Liver (tissue), 9 donors: Measurements from ENCODE around the gene TPM4. TPM values are rescaled to one million over a fixed set of nuclear protein-coding genes. Genes with fewer than 3 reads are reported as not detected.

Experiments used
- DNase-seq: peaks from one replicate; pipeline ENCODE4 v3.0.0-alpha.2; 2017; ENCODE audit warnings: low spot score
- H3K27ac ChIP-seq, 2 donors: one replicate each; pipeline ENCODE4 v1.7.0; 2013; ENCODE audit warnings: inconsistent platforms in 2 of 2, low read length in 2 of 2, control low read depth in 1 of 2, low read depth in 1 of 2, mild to moderate bottlenecking in 1 of 2
- H3K27me3 ChIP-seq, 4 donors: one replicate each; pipeline versions ENCODE4 v1.6.1 to v1.7.0; 2013; ENCODE audit warnings: low read length in 3 of 4, inconsistent platforms in 1 of 4, mild to moderate bottlenecking in 1 of 4, moderate library complexity in 1 of 4; ENCODE audit not compliant: control insufficient read depth in 4 of 4, insufficient read depth in 4 of 4
- H3K36me3 ChIP-seq, 4 donors: one replicate each; pipeline versions ENCODE4 v1.6.1 to v1.7.0; 2013; ENCODE audit warnings: low read length in 3 of 4, mild to moderate bottlenecking in 3 of 4, low read depth in 1 of 4, moderate library complexity in 1 of 4; ENCODE audit not compliant: control insufficient read depth in 4 of 4, insufficient read depth in 3 of 4
- H3K4me1 ChIP-seq, 4 donors: one replicate each; pipeline versions ENCODE4 v1.6.1 to v1.7.0; 2013; ENCODE audit warnings: low read length in 3 of 4, mild to moderate bottlenecking in 3 of 4, moderate library complexity in 1 of 4; ENCODE audit not compliant: control insufficient read depth in 4 of 4, insufficient read depth in 4 of 4
- H3K4me3 ChIP-seq, 3 donors: one replicate each; pipeline versions ENCODE4 v1.6.1 to v1.7.0; 2013; ENCODE audit warnings: low read length in 3 of 3, control low read depth in 1 of 3, low read depth in 1 of 3, mild to moderate bottlenecking in 1 of 3
- H3K9ac ChIP-seq, 2 donors: one replicate each; pipeline ENCODE4 v1.7.0; 2013; ENCODE audit warnings: low read length in 2 of 2, mild to moderate bottlenecking in 2 of 2, moderate library complexity in 2 of 2, control low read depth in 1 of 2, low read depth in 1 of 2
- H3K9me3 ChIP-seq, 4 donors: one replicate each; pipeline versions ENCODE4 v1.6.1 to v1.7.0; 2013; ENCODE audit warnings: low read length in 3 of 4; ENCODE audit not compliant: control insufficient read depth in 4 of 4
- EGR1 ChIP-seq, 2 donors: IDR thresholded peaks; 2 replicates each; pipeline ENCODE4 v1.6.1; 2016 to 2018; ENCODE audit warnings: antibody characterized with exemption in 2 of 2, low read depth in 2 of 2
- FOXA1 ChIP-seq: IDR thresholded peaks from 2 replicates; pipeline ENCODE4 v1.6.1; 2016; ENCODE audit warnings: antibody characterized with exemption
- FOXA2 ChIP-seq: IDR thresholded peaks from 2 replicates; pipeline ENCODE4 v1.6.1; 2016; ENCODE audit warnings: antibody characterized with exemption
- GABPA ChIP-seq, 2 donors: IDR thresholded peaks in 1 of 2; conservative IDR thresholded peaks in 1 of 2; 2 replicates each; pipeline ENCODE4 v1.6.1; 2016; ENCODE audit warnings: antibody characterized with exemption in 2 of 2, mild to moderate bottlenecking in 1 of 2, moderate library complexity in 1 of 2
- HNF4A ChIP-seq, 2 donors: conservative IDR thresholded peaks; 2 replicates each; pipeline ENCODE4 v1.6.1; 2016; ENCODE audit warnings: antibody characterized with exemption in 2 of 2, mild to moderate bottlenecking in 2 of 2
- HNF4G ChIP-seq: IDR thresholded peaks from 2 replicates; pipeline ENCODE4 v1.6.1; 2016; ENCODE audit warnings: antibody characterized with exemption
- JUND ChIP-seq, 2 donors: IDR thresholded peaks; 2 replicates each; pipeline ENCODE4 v1.6.1; 2016; ENCODE audit warnings: antibody characterized with exemption in 2 of 2
- MAX ChIP-seq: IDR thresholded peaks from 2 replicates; pipeline ENCODE4 v1.6.1; 2016; ENCODE audit warnings: antibody characterized with exemption
- NR2F2 ChIP-seq: IDR thresholded peaks from 2 replicates; pipeline ENCODE4 v1.6.1; 2016; ENCODE audit warnings: antibody characterized with exemption
- RAD21 ChIP-seq, 2 donors: IDR thresholded peaks; 2 replicates each; pipeline ENCODE4 v1.6.1; 2016; ENCODE audit warnings: antibody characterized with exemption in 2 of 2, mild to moderate bottlenecking in 2 of 2
- REST ChIP-seq: IDR thresholded peaks from 2 replicates; pipeline ENCODE4 v1.6.1; 2016; ENCODE audit warnings: antibody characterized with exemption, mild to moderate bottlenecking
- RXRA ChIP-seq, 2 donors: IDR thresholded peaks; 2 replicates each; pipeline ENCODE4 v1.6.1; 2017 to 2018; ENCODE audit warnings: antibody characterized with exemption in 2 of 2, mild to moderate bottlenecking in 1 of 2
- SP1 ChIP-seq: IDR thresholded peaks from 2 replicates; pipeline ENCODE4 v1.6.1; 2018; ENCODE audit warnings: antibody characterized with exemption, mild to moderate bottlenecking
- TAF1 ChIP-seq: conservative IDR thresholded peaks from 2 replicates; pipeline ENCODE4 v1.6.1; 2016; ENCODE audit warnings: antibody characterized with exemption, mild to moderate bottlenecking
- YY1 ChIP-seq: IDR thresholded peaks from 2 replicates; pipeline ENCODE4 v1.6.1; 2016; ENCODE audit warnings: antibody characterized with exemption, mild to moderate bottlenecking
- WGBS: extraction: QIAGEN DNeasy Blood & Tissue Kit; methylation state at CpG from one replicate; pipeline ENCODE4 v1.1.7; 2013; 5-methylcytosine and 5-hydroxymethylcytosine counted together
- polyA plus RNA-seq, 2 donors: library from polyadenylated mRNA; stranded (reverse) in 1 of 2; unstranded in 1 of 2; fragments of 200-250 nt in 1 of 2; fragments of >200 nt in 1 of 2; fragmentation: Nextera tagmentation in 1 of 2; extraction: Ambion mirVana in 1 of 2; gene quantifications; one replicate each; pipeline versions ENCODE4 v1.2.1 to v1.2.3, GENCODE V29; 2013 to 2015
- total RNA-seq, 2 donors: library from RNA; depleted of rRNA; stranded (reverse); fragments of >200 nt; gene quantifications; one replicate each; pipeline ENCODE4 v1.2.3, GENCODE V29; 2014
- TF ChIP-seq, protein P1 (sequence below): IDR thresholded peaks from 2 replicates; pipeline ENCODE4 v1.6.1; 2016; ENCODE audit warnings: antibody characterized with exemption
- TF ChIP-seq, protein P2 (sequence below): fragments of 150-350 bp; IDR thresholded peaks from 2 replicates; pipeline ENCODE4 v1.5.1; 2017; ENCODE audit warnings: improper control_type of control experiment, low read depth, low read length; ENCODE audit not compliant: missing input control
- TF ChIP-seq, protein P3 (sequence below): IDR thresholded peaks from 2 replicates; pipeline ENCODE4 v1.6.1; 2016; ENCODE audit warnings: antibody characterized with exemption
- donor health status: healthy.
- donor health status: healthy.
- donor health status: healthy.
- donor health status: healthy.
- donor health status: healthy.

Gene TPM4
- total and polyA plus RNA-seq, 4 donors = 19.8 to 59.9 (median 43.4) TPM

- no peak for DNase-seq
- Histone ChIP-seq H3K27ac (no peak overlapping the region), H3K4me1 (peaks cover 0 to 3% (median 0%) of the 10 kb centered on the region in 4 donors), H3K9ac (no peak overlapping the region), H3K4me3 (no peak overlapping the region), H3K9me3 (no peaks in the 10 kb centered on the region), H3K36me3 (no peaks in the 10 kb centered on the region), H3K27me3 (no peaks in the 10 kb centered on the region)
- 91% methylated on average over 10 of the region's 10 CpGs for WGBS
- TF ChIP-seq NR2F2 = no peak
- no peak for TF ChIP-seq TAF1
- TF ChIP-seq, protein P1, sequence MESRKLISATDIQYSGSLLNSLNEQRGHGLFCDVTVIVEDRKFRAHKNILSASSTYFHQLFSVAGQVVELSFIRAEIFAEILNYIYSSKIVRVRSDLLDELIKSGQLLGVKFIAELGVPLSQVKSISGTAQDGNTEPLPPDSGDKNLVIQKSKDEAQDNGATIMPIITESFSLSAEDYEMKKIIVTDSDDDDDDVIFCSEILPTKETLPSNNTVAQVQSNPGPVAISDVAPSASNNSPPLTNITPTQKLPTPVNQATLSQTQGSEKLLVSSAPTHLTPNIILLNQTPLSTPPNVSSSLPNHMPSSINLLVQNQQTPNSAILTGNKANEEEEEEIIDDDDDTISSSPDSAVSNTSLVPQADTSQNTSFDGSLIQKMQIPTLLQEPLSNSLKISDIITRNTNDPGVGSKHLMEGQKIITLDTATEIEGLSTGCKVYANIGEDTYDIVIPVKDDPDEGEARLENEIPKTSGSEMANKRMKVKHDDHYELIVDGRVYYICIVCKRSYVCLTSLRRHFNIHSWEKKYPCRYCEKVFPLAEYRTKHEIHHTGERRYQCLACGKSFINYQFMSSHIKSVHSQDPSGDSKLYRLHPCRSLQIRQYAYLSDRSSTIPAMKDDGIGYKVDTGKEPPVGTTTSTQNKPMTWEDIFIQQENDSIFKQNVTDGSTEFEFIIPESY = no peak
- no peak for TF ChIP-seq YY1
- no peak for TF ChIP-seq HNF4A (conservative IDR thresholded peaks at IDR 0.05)
- no peak for TF ChIP-seq JUND (IDR thresholded peaks at IDR 0.05)
- TF ChIP-seq RXRA (IDR thresholded peaks at IDR 0.05) = no peak
- no peak for TF ChIP-seq HNF4G
- no peak for TF ChIP-seq RAD21 (IDR thresholded peaks at IDR 0.05)
- TF ChIP-seq FOXA2 = no peak
- no peak for TF ChIP-seq REST
- no peak for TF ChIP-seq MAX
- no peak for TF ChIP-seq SP1
- TF ChIP-seq FOXA1 = no peak
- TF ChIP-seq GABPA (IDR thresholded peaks at IDR 0.05 in 1 of 2, conservative IDR thresholded peaks at IDR 0.05 in 1 of 2) = no peak
- TF ChIP-seq, protein P2, sequence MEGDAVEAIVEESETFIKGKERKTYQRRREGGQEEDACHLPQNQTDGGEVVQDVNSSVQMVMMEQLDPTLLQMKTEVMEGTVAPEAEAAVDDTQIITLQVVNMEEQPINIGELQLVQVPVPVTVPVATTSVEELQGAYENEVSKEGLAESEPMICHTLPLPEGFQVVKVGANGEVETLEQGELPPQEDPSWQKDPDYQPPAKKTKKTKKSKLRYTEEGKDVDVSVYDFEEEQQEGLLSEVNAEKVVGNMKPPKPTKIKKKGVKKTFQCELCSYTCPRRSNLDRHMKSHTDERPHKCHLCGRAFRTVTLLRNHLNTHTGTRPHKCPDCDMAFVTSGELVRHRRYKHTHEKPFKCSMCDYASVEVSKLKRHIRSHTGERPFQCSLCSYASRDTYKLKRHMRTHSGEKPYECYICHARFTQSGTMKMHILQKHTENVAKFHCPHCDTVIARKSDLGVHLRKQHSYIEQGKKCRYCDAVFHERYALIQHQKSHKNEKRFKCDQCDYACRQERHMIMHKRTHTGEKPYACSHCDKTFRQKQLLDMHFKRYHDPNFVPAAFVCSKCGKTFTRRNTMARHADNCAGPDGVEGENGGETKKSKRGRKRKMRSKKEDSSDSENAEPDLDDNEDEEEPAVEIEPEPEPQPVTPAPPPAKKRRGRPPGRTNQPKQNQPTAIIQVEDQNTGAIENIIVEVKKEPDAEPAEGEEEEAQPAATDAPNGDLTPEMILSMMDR = no peak
Observed at GRCh38 chr19:16036397-16036925, 39.8 kb upstream of the TPM4 start.

DNA sequence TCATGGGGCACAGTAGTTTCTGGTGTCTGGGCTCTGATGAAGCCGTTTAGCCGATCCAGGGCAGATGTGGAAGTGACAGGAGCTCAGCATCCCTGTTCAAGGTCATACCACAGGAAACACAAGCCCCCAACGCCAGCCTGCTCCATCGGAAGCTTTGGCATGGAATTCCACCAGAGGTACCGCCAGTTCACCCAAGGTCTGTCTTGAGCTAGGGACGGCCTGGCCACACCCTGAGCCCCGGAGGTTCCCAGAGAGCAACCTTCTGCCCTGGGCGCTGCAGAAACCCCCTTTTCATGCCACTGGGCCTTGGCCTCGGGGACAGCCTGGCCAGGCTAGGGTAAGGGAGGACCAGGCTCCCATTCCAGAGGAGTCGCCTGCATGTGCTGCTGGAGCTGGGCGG, 39.4 kb upstream of the TPM4 start:
- Histone ChIP-seq H3K36me3 (no peaks in the 10 kb centered on the region), H3K27me3 (no peaks in the 10 kb centered on the region), H3K4me3 (no peak overlapping the region), H3K4me1 (peaks cover 0 to 7% (median 3%) of the 10 kb centered on the region in 4 donors), H3K9ac (no peak overlapping the region), H3K27ac (no peak overlapping the region), H3K9me3 (no peaks in the 10 kb centered on the region)
- no peak for DNase-seq
- WGBS = 84% methylated on average over 11 of the region's 11 CpGs
- TF ChIP-seq, protein P3, sequence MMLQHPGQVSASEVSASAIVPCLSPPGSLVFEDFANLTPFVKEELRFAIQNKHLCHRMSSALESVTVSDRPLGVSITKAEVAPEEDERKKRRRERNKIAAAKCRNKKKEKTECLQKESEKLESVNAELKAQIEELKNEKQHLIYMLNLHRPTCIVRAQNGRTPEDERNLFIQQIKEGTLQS = no peak
- TF ChIP-seq EGR1 (IDR thresholded peaks at IDR 0.05; ENCODE audit: low read depth in 2 of 2) (no peak), YY1 (no peak), JUND (IDR thresholded peaks at IDR 0.05) (no peak)
